Caco-2 (cell line): ENCODE measurements around the gene FGF14. TPM values are rescaled to one million over a fixed set of nuclear protein-coding genes. Genes with fewer than 3 reads are reported as not detected.

Experiments used
- BruUV-seq: library from RNA; stranded (reverse); fragments of 400-500 nt; replicated peaks from 2 replicates; lab custom pipeline; 2021; lab: Mats Ljungman, UMichigan
- CTCF ChIA-PET: fragments of 300-600 bp; sonication (Branson Sonifier 250); formaldehyde crosslinking; loops from one replicate; lab custom pipeline; 2022; ENCODE audit warnings: antibody characterized with exemption; lab: Charles Lee
- POLR2A ChIA-PET: fragments of 300-600 bp; sonication (Branson Sonifier 250); formaldehyde crosslinking; loops from one replicate; lab custom pipeline; 2022; ENCODE audit warnings: antibody characterized with exemption; lab: Charles Lee
- DNase-seq, 2 experiments: peaks; one replicate each; pipeline versions ENCODE4 v3.0.0 to v3.0.0-alpha.2; 2020 to 2022
- H3K27me3 ChIP-seq: replicated peaks from 2 replicates; pipeline ENCODE4 v1.6.0; 2011; ENCODE audit warnings: low read length; ENCODE audit not compliant: control insufficient read depth, insufficient read depth
- H3K36me3 ChIP-seq: 2 replicates; pipeline ENCODE4 v1.5.1; 2011; ENCODE audit warnings: low read length; ENCODE audit not compliant: control insufficient read depth, insufficient read depth
- H3K4me1 ChIP-seq: fragments of 250-450 bp; sonication (Bioruptor Pico); 2 replicates; pipeline ENCODE4 v1.5.1; 2020; ENCODE audit warnings: mild to moderate bottlenecking
- H3K4me3 ChIP-seq: 2 replicates; pipeline ENCODE4 v1.5.1; 2011; ENCODE audit warnings: low read depth, mild to moderate bottlenecking, control low read depth, low read length
- H3K9me3 ChIP-seq: fragments of 250-450 bp; sonication (Bioruptor Pico); 2 replicates; pipeline ENCODE4 v1.5.1; 2020; ENCODE audit warnings: mild to moderate bottlenecking, moderate library complexity
- H3K27ac Mint-ChIP-seq: one replicate; pipeline ENCODE4 v1.8.0; 2022; ENCODE audit warnings: mixed read lengths; ENCODE audit not compliant: unreplicated experiment
- H3K27me3 Mint-ChIP-seq: one replicate; pipeline ENCODE4 v1.8.0; 2022; ENCODE audit warnings: mixed read lengths; ENCODE audit not compliant: insufficient read depth, unreplicated experiment
- H3K36me3 Mint-ChIP-seq: one replicate; pipeline ENCODE4 v1.8.0; 2022; ENCODE audit warnings: mild to moderate bottlenecking, mixed read lengths; ENCODE audit not compliant: insufficient read depth, unreplicated experiment
- H3K4me1 Mint-ChIP-seq: one replicate; pipeline ENCODE4 v1.8.0; 2022; ENCODE audit warnings: low read depth, mixed read lengths; ENCODE audit not compliant: unreplicated experiment
- H3K4me3 Mint-ChIP-seq: one replicate; pipeline ENCODE4 v1.8.0; 2022; ENCODE audit warnings: mild to moderate bottlenecking, moderate library complexity, mixed read lengths; ENCODE audit not compliant: unreplicated experiment
- H3K9me3 Mint-ChIP-seq: one replicate; pipeline ENCODE4 v1.8.0; 2022; ENCODE audit warnings: mixed read lengths; ENCODE audit not compliant: unreplicated experiment
- intact Hi-C: fragments of 100-400 bp; cut with micrococcal nuclease; formaldehyde crosslinking; loops from one replicate; pipeline ENCODE4 v1.10.0; 2022; ENCODE audit not compliant: unreplicated experiment
- total RNA-seq: library from RNA; stranded (reverse); gene quantifications from 2 replicates; pipeline ENCODE4 v1.2.3, GENCODE V29; 2022
- TF ChIP-seq, protein P1 (sequence below), 2 experiments: fragments of 200-600 bp in 1 of 2; IDR thresholded peaks; 1 replicate in 1 of 2; 2 replicates in 1 of 2; pipeline versions ENCODE4 v1.5.1 to v1.8.0; 2011 to 2022; ENCODE audit warnings: antibody characterized with exemption in 1 of 2, control low read depth in 1 of 2, inconsistent platforms in 1 of 2, low read depth in 1 of 2, low read length in 1 of 2, mild to moderate bottlenecking in 1 of 2, moderate library complexity in 1 of 2; ENCODE audit not compliant: insufficient read depth in 1 of 2, severe bottlenecking in 1 of 2, unreplicated experiment in 1 of 2

Gene FGF14
- total RNA-seq, 1 experiment from 2014 or later: not detected

DNA sequence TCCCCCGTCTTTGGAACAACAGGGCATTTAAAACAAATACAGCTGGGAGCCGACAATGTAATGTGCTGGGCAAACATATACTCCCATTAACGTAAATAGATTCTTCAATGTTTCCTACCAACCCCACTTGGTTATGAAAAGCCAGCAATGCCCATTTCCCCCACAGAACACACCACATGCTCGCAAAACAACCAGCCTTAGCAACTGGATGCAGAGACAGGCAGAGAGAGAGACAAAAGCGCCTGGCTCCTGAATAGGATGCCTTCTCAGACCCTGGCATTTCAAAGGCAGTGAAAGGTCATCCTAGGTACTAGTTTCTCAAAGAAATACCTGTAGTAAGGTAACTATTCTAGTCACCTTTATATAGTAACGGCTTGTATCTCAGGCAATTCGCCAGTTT is 486.5 kb downstream of the FGF14 start:
- Histone ChIP-seq H3K9me3 (no peaks in the 10 kb centered on the region), H3K27me3 (no peaks in the 10 kb centered on the region), H3K36me3 (no peaks in the 10 kb centered on the region), H3K4me1 (no peaks in the 10 kb centered on the region), H3K4me3 (no peak overlapping the region)
- CTCF ChIA-PET: no interaction called here
- no TSS peak for BruUV-seq
- no peak overlapping the region for H3K4me3 Mint-ChIP-seq
- no peak for DNase-seq
- no peaks in the 10 kb centered on the region for H3K4me1 Mint-ChIP-seq
- H3K27ac Mint-ChIP-seq: no peak overlapping the region
- intact Hi-C loops: no loop called here
- H3K27me3 Mint-ChIP-seq: peaks cover 8% of the 10 kb centered on the region
- no peaks in the 10 kb centered on the region for H3K36me3 Mint-ChIP-seq
- TF ChIP-seq, protein P1, sequence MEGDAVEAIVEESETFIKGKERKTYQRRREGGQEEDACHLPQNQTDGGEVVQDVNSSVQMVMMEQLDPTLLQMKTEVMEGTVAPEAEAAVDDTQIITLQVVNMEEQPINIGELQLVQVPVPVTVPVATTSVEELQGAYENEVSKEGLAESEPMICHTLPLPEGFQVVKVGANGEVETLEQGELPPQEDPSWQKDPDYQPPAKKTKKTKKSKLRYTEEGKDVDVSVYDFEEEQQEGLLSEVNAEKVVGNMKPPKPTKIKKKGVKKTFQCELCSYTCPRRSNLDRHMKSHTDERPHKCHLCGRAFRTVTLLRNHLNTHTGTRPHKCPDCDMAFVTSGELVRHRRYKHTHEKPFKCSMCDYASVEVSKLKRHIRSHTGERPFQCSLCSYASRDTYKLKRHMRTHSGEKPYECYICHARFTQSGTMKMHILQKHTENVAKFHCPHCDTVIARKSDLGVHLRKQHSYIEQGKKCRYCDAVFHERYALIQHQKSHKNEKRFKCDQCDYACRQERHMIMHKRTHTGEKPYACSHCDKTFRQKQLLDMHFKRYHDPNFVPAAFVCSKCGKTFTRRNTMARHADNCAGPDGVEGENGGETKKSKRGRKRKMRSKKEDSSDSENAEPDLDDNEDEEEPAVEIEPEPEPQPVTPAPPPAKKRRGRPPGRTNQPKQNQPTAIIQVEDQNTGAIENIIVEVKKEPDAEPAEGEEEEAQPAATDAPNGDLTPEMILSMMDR (IDR thresholded peaks at IDR 0.05; ENCODE audit: insufficient read depth in 1 of 2, low read depth in 1 of 2, low read length in 1 of 2, severe bottlenecking in 1 of 2, unreplicated experiment in 1 of 2): no peak
- H3K9me3 Mint-ChIP-seq: no peaks in the 10 kb centered on the region
- POLR2A ChIA-PET: no interaction called here

DNA sequence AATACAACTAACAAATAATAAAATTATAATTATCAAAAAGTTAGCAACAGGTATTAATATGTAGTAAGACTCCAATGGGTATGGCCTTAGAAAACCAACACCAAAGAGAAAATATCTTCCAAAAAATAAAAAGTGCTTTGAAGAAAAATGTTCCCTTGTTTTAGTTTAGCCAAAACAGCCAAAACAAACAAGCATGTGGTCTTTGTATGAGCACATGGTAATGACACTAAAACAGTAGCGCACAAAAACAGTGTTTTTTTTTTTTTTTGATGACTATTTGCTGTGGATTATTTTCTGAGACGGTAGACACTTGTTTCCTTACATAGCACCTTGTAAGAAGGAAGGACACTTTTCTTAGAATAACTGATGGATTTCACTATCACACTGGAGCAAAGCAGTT is 490.1 kb downstream of the FGF14 start:
- no peak for DNase-seq
- Histone ChIP-seq H3K4me3 (no peak overlapping the region), H3K36me3 (no peaks in the 10 kb centered on the region), H3K27me3 (no peaks in the 10 kb centered on the region), H3K4me1 (no peaks in the 10 kb centered on the region), H3K9me3 (no peaks in the 10 kb centered on the region)
- Mint-ChIP-seq H3K27me3 (no peaks in the 10 kb centered on the region), H3K36me3 (no peaks in the 10 kb centered on the region), H3K27ac (no peak overlapping the region), H3K9me3 (no peaks in the 10 kb centered on the region), H3K4me1 (no peaks in the 10 kb centered on the region), H3K4me3 (no peak overlapping the region)
- ChIA-PET CTCF (no interaction called here), POLR2A (no interaction called here)
- intact Hi-C loops: no loop called here
- TF ChIP-seq, protein P1 (IDR thresholded peaks at IDR 0.05; ENCODE audit: insufficient read depth in 1 of 2, low read depth in 1 of 2, low read length in 1 of 2, severe bottlenecking in 1 of 2, unreplicated experiment in 1 of 2): no peak
- no TSS peak for BruUV-seq

DNA sequence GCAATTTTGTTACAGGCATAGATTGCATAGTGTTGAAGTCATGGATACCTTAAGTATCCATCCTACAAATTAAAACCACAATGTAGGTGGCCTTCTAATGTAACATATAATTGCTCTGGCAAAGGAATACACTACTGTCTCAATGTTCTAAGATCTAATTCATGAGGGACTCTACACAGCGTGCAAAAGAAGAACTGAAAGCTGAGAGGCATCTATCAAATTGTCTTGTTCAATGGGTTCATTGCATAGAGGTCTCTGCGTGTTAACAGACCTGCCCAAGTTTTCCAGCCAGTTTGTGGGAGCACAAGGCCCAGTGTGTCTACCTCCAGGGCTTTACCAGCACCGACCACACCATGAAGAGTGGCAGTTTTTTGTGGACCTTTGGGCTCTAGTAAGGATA is 498.0 kb downstream of the FGF14 start:
- no peak overlapping the region for H3K4me3 Mint-ChIP-seq
- intact Hi-C loops: no loop called here
- H3K36me3 Mint-ChIP-seq: no peaks in the 10 kb centered on the region
- no peak overlapping the region for H3K27ac Mint-ChIP-seq
- Histone ChIP-seq H3K4me1 (no peaks in the 10 kb centered on the region), H3K36me3 (no peaks in the 10 kb centered on the region), H3K9me3 (no peaks in the 10 kb centered on the region), H3K4me3 (no peak overlapping the region), H3K27me3 (no peaks in the 10 kb centered on the region)
- ChIA-PET POLR2A (no interaction called here), CTCF (no interaction called here)
- no peaks in the 10 kb centered on the region for H3K9me3 Mint-ChIP-seq
- BruUV-seq: no TSS peak
- TF ChIP-seq, protein P1 (IDR thresholded peaks at IDR 0.05; ENCODE audit: insufficient read depth in 1 of 2, low read depth in 1 of 2, low read length in 1 of 2, severe bottlenecking in 1 of 2, unreplicated experiment in 1 of 2): no peak
- H3K4me1 Mint-ChIP-seq: no peaks in the 10 kb centered on the region
- no peak for DNase-seq
- no peaks in the 10 kb centered on the region for H3K27me3 Mint-ChIP-seq
